SU-DHL-6 (cell line): Measurements from ENCODE around the gene NHSL2.

ENCODE experiments used
- H2AFZ ChIP-seq: fragments of 200-600 bp; sonication (generic); 2 replicates; pipeline ENCODE4 v1.6.1; 2014; ENCODE audit warnings: low read depth, mild to moderate bottlenecking, moderate library complexity, mixed read lengths, antibody characterized with exemption, low read length; ENCODE audit not compliant: severe bottlenecking
- H3F3A ChIP-seq: fragments of 200-600 bp; shearing (Covaris generic); 2 replicates; pipeline ENCODE4 v1.6.0; 2016; ENCODE audit warnings: antibody characterized with exemption, mild to moderate bottlenecking; ENCODE audit not compliant: insufficient read depth
- H3K27ac ChIP-seq: fragments of 200-600 bp; sonication (generic); 2 replicates; pipeline ENCODE4 v1.5.1; 2016; ENCODE audit warnings: low read depth, mild to moderate bottlenecking, low read length, moderate library complexity, mixed read lengths
- H3K27me3 ChIP-seq: fragments of 200-600 bp; sonication (generic), shearing (Covaris generic); 2 replicates; pipeline ENCODE4 v1.6.0; 2014; ENCODE audit warnings: mild to moderate bottlenecking, low read length
- H3K36me3 ChIP-seq: fragments of 200-600 bp; sonication (generic); 2 replicates; pipeline ENCODE4 v1.6.1; 2014; ENCODE audit warnings: mild to moderate bottlenecking, low read length, mixed read lengths
- H3K4me2 ChIP-seq: fragments of 300-600, 200-600 bp; shearing (Covaris generic), sonication (generic); 2 replicates; pipeline ENCODE4 v1.6.0; 2014; ENCODE audit warnings: low read length, low read depth, mild to moderate bottlenecking; ENCODE audit not compliant: poor library complexity, severe bottlenecking
- H3K4me3 ChIP-seq: fragments of 200-600 bp; sonication (generic); 2 replicates; pipeline ENCODE4 v1.5.1; 2014; ENCODE audit warnings: antibody characterized with exemption, low read length, mild to moderate bottlenecking, mixed read lengths; ENCODE audit not compliant: insufficient read depth, poor library complexity, severe bottlenecking
- H3K79me2 ChIP-seq: fragments of 200-600 bp; sonication (generic); 2 replicates; pipeline ENCODE4 v1.6.1; 2014; ENCODE audit warnings: mild to moderate bottlenecking, low read length, moderate library complexity; ENCODE audit not compliant: insufficient read depth
- H3K9ac ChIP-seq: fragments of 200-600 bp; sonication (generic); 2 replicates; pipeline ENCODE4 v1.7.0; 2014; ENCODE audit warnings: mild to moderate bottlenecking, low read length
- H3K9me2 ChIP-seq: fragments of 200-600 bp; sonication (generic); replicated peaks from 2 replicates; pipeline ENCODE4 v1.6.1; 2014; ENCODE audit warnings: low read length; ENCODE audit not compliant: insufficient read depth
- H3K9me3 ChIP-seq: fragments of 200-600 bp; sonication (generic); 2 replicates; pipeline ENCODE4 v1.6.1; 2014; ENCODE audit warnings: low read length, mixed read lengths; ENCODE audit not compliant: insufficient read depth
- H4K20me1 ChIP-seq: fragments of 200-600 bp; sonication (generic); 2 replicates; pipeline ENCODE4 v1.6.1; 2014; ENCODE audit warnings: low read depth, mild to moderate bottlenecking, antibody characterized with exemption, low read length, moderate library complexity, mixed read lengths
- EZH2phosphoT487 ChIP-seq: fragments of 200-600 bp; sonication (generic), shearing (Covaris generic); conservative IDR thresholded peaks from 2 replicates; pipeline ENCODE4 v1.6.1; 2018; ENCODE audit warnings: mild to moderate bottlenecking, antibody characterized with exemption, low read length, moderate library complexity, mixed read lengths
- TF ChIP-seq, protein P1 (sequence below): fragments of 200-600 bp; sonication (generic); IDR thresholded peaks from one replicate; pipeline ENCODE4 v1.5.1; 2017; ENCODE audit warnings: antibody characterized with exemption, mild to moderate bottlenecking, low read length, moderate library complexity; ENCODE audit not compliant: insufficient read depth, poor library complexity, severe bottlenecking

The NHSL2 gene

DNA sequence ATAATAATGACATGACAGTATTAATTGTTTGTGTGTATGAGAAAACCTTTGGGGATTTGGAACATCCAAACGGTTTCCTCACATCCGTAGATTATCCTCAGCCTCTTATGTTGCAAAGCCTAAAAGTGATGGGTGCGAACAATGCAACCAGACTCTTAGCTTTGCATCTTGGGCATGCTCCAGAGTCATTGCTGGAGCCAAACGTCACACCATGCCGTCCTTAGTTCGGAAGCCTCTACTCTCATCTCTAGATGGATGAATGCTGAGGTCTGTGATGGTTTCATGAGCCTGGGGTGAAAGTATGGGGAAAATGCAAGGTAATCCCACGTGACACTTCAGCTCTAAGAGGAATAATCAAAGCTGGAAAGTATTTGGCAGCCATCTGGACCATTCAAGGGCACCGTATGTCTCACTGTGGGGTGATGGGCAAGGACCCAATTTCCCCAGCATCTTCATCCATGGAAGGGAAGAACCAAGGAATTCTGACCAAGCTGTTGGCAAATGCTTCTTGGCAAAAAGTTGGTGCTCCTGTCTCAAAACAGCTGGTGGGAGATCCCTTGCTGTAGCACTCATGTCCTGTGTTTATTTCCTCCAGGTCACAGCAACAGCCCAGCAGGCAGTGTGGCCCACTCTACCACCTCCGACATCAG, 227.3 kb downstream of the NHSL2 start:
- H3K27ac ChIP-seq, result no peak overlapping the region
- H3K4me2 ChIP-seq, result no peak overlapping the region
- no peaks in the 10 kb centered on the region for H3K9me2 ChIP-seq
- no peak overlapping the region for H3K4me3 ChIP-seq
- no peak for TF ChIP-seq EZH2phosphoT487
- TF ChIP-seq, protein P1, sequence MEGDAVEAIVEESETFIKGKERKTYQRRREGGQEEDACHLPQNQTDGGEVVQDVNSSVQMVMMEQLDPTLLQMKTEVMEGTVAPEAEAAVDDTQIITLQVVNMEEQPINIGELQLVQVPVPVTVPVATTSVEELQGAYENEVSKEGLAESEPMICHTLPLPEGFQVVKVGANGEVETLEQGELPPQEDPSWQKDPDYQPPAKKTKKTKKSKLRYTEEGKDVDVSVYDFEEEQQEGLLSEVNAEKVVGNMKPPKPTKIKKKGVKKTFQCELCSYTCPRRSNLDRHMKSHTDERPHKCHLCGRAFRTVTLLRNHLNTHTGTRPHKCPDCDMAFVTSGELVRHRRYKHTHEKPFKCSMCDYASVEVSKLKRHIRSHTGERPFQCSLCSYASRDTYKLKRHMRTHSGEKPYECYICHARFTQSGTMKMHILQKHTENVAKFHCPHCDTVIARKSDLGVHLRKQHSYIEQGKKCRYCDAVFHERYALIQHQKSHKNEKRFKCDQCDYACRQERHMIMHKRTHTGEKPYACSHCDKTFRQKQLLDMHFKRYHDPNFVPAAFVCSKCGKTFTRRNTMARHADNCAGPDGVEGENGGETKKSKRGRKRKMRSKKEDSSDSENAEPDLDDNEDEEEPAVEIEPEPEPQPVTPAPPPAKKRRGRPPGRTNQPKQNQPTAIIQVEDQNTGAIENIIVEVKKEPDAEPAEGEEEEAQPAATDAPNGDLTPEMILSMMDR, result no peak
- no peaks in the 10 kb centered on the region for H3K27me3 ChIP-seq
- no peaks in the 10 kb centered on the region for H4K20me1 ChIP-seq
- no peaks in the 10 kb centered on the region for H3K79me2 ChIP-seq
- H3F3A ChIP-seq, result no peaks in the 10 kb centered on the region
- H2AFZ ChIP-seq, result no peak overlapping the region
- no peaks in the 10 kb centered on the region for H3K9me3 ChIP-seq
- no peak overlapping the region for H3K9ac ChIP-seq
- H3K36me3 ChIP-seq, result no peaks in the 10 kb centered on the region

DNA sequence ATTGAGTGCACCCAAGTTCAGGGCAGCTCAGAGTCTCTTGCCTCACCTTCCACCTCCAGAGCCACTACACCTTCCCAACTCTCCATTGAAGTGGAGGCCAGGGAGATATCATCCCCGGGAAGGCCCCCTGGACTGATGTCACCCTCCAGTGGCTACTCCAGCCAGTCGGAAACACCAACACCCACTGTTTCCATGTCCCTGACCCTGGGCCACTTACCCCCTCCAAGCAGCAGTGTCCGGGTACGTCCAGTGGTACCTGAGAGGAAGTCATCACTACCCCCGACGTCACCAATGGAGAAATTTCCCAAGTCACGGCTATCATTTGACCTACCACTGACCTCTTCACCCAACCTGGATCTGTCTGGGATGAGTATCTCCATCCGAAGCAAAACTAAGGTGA, 228.9 kb downstream of the NHSL2 start:
- Histone ChIP-seq H2AFZ (no peak overlapping the region), H3F3A (no peaks in the 10 kb centered on the region), H3K27me3 (no peaks in the 10 kb centered on the region), H3K9me2 (no peaks in the 10 kb centered on the region), H3K27ac (no peak overlapping the region), H3K4me2 (no peak overlapping the region), H4K20me1 (no peaks in the 10 kb centered on the region), H3K9ac (no peak overlapping the region), H3K79me2 (no peaks in the 10 kb centered on the region), H3K4me3 (no peak overlapping the region), H3K9me3 (no peaks in the 10 kb centered on the region), H3K36me3 (no peaks in the 10 kb centered on the region)
- TF ChIP-seq EZH2phosphoT487, result no peak
- TF ChIP-seq, protein P1, result no peak

DNA sequence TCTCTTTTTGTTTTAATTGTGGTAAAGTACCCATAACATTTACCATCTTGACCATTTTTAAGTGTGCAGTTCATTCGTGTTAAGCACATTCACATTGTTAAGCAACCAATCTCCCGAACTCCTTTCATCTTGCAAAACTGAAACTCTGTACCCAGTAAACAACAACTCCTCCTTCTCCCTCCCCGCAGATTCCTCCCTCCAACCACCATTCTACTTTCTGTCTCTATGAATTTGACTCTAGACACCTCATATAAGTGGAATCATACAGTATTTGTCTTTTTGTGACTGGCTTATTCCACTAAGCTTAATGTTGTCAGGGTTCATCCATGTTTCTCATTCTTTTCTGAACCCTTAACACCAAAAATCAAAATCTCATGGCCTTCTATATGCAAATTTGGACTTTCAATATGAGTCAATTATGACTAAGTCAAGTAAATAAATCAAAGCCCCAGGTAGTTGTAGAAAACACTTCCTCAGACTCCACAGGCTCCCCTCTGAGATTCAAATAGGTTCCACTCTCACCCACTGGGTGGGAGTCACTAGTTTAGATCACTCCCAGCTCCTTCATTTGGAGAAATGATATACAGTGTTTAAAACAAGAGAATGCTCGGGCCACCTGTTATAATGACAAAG, 230.8 kb downstream of the NHSL2 start:
- Histone ChIP-seq H3K27ac (no peak overlapping the region), H3K4me3 (no peak overlapping the region)

More for the DNA sequence above, 230.8 kb downstream of the NHSL2 start:
- Histone ChIP-seq H4K20me1 (no peaks in the 10 kb centered on the region), H3K9me2 (no peaks in the 10 kb centered on the region), H3K36me3 (no peaks in the 10 kb centered on the region), H3K9ac (no peak overlapping the region), H3K27me3 (no peaks in the 10 kb centered on the region), H3K79me2 (no peaks in the 10 kb centered on the region), H3K4me2 (no peak overlapping the region), H2AFZ (no peak overlapping the region), H3F3A (no peaks in the 10 kb centered on the region), H3K9me3 (no peaks in the 10 kb centered on the region)
- TF ChIP-seq EZH2phosphoT487, result no peak
- TF ChIP-seq, protein P1, result no peak
